ENCODE results near the gene PTP4A2. TPM values are rescaled to one million over a fixed set of nuclear protein-coding genes. Genes with fewer than 3 reads are reported as not detected.
"Not testable (repeated sequence)": the region's sequence is repeated elsewhere in the genome, so short reads cannot be mapped to it uniquely, and the experiment has no call there.

The PTP4A2 gene
- total and polyA plus RNA-seq, 10 of the 15 experiments (the other 5 are each of a cell fraction or from before 2014, with no cell fraction given), result 180 to 909 (median 375) TPM

- peak overlapping the region; percentile 94 for H3K27ac ChIP-seq (ENCODE audit: control insufficient read depth, insufficient read depth)
- DNase-seq (ENCODE audit: low read depth, low spot score); H3K9me3 ChIP-seq (replicated peaks; ENCODE audit: control insufficient read depth, insufficient read depth, low read length); intact Hi-C loops (cut with micrococcal nuclease; ENCODE audit: unreplicated experiment); H3K27me3 ChIP-seq (replicated peaks in 1 of 2; ENCODE audit: control insufficient read depth in 2 of 2, insufficient read depth in 2 of 2, low read length in 1 of 2); in situ Hi-C loops (cut with MboI); H3K36me3 ChIP-seq (ENCODE audit: control insufficient read depth in 2 of 2, insufficient read depth in 2 of 2, low read length in 1 of 2); BruUV-seq (replicated peaks); FAIRE-seq; ATAC-seq; H4K20me1 ChIP-seq (ENCODE audit: control insufficient read depth, insufficient read depth): not testable (repeated sequence)
- RAD21 ChIA-PET (ENCODE audit: unreplicated experiment), result interaction anchor here (1.1 to 8.9 kb wide), 10 partner anchors 8 to 419 kb away, joined by 3 to 163 read pairs (median 11); no protein-coding TSS in a partner anchor
- WGBS (ENCODE audit: insufficient coverage, insufficient replicate concordance, low lambda C conversion rate, missing lambda C conversion rate), result 60% methylated on average over 4 of the region's 8 CpGs
- peaks cover 46% of the 10 kb centered on the region for H3K79me2 ChIP-seq (ENCODE audit: control insufficient read depth, insufficient read depth, low read length)
- peak overlapping the region; percentile 82 for H3K4me2 ChIP-seq (ENCODE audit: control insufficient read depth, insufficient read depth)
- H3K4me1 ChIP-seq (ENCODE audit: control insufficient read depth, insufficient read depth, low read length), result peaks cover 48% of the 10 kb centered on the region
- POLR2A ChIA-PET, result interaction anchor here (0.5 to 5.4 kb wide), 7 partner anchors 8 to 594 kb away, joined by 3 to 153 read pairs (median 7); no protein-coding TSS in a partner anchor
- H3K9ac ChIP-seq (ENCODE audit: control insufficient read depth, insufficient read depth, low read length), result peak overlapping the region; percentile 55
- CTCF ChIA-PET, result interaction anchor here (0.9 to 15.0 kb wide), 7 partner anchors 9 to 63 kb away, joined by 3 to 565 read pairs (median 6); no protein-coding TSS in a partner anchor
- peak overlapping the region; percentile 20 for H2AFZ ChIP-seq (ENCODE audit: control insufficient read depth, low read depth, low read length)
- peak overlapping the region; percentile 78 for H3K4me3 ChIP-seq
- SMC1A ChIA-PET (ENCODE audit: uncharacterized antibody, unreplicated experiment), result interaction anchor here (0.9 to 9.1 kb wide), 9 partner anchors 8 to 61 kb away, joined by 3 to 315 read pairs (median 19); no protein-coding TSS in a partner anchor
- TF ChIP-seq, protein P1, sequence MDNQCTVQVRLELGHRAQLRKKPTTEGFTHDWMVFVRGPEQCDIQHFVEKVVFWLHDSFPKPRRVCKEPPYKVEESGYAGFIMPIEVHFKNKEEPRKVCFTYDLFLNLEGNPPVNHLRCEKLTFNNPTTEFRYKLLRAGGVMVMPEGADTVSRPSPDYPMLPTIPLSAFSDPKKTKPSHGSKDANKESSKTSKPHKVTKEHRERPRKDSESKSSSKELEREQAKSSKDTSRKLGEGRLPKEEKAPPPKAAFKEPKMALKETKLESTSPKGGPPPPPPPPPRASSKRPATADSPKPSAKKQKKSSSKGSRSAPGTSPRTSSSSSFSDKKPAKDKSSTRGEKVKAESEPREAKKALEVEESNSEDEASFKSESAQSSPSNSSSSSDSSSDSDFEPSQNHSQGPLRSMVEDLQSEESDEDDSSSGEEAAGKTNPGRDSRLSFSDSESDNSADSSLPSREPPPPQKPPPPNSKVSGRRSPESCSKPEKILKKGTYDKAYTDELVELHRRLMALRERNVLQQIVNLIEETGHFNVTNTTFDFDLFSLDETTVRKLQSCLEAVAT (IDR thresholded peaks at IDR 0.05), result 0 out of 2 replicates have a peak, but pooled peaks have one; percentile 4
Measured at GRCh38 chr1:31942061-31942460, 3.9 kb upstream of the PTP4A2 start.

Data from GM12878 (cell line).